HepG2 (cell line): ENCODE measurements around the gene COX4I2. TPM values are rescaled to one million over a fixed set of nuclear protein-coding genes. Genes with fewer than 3 reads are reported as not detected.

Source experiments
- AGO1 ChIP-seq: fragments of 200-400 bp; formaldehyde crosslinking; IDR thresholded peaks from 2 replicates; pipeline ENCODE4 v1.6.1; 2017; ENCODE audit warnings: mild to moderate bottlenecking, low read depth, low read length, moderate library complexity; ENCODE audit not compliant: poor library complexity, severe bottlenecking
- HNRNPLL ChIP-seq: fragments of 200-400 bp; formaldehyde crosslinking; IDR thresholded peaks from 2 replicates; pipeline ENCODE4 v1.6.1; 2017; ENCODE audit warnings: mild to moderate bottlenecking, low read depth, low read length; ENCODE audit not compliant: poor library complexity, severe bottlenecking
- MBNL3 ChIP-seq: fragments of 250-450 bp; sonication (Bioruptor Pico); conservative IDR thresholded peaks from 2 replicates; pipeline ENCODE4 v1.8.0; 2022; ENCODE audit warnings: mild to moderate bottlenecking, inconsistent platforms
- MLX ChIP-seq: IDR thresholded peaks from 2 replicates; pipeline ENCODE4 v1.6.1; 2016
- MTF2 ChIP-seq: sonication (generic); formaldehyde crosslinking; IDR thresholded peaks from 2 replicates; pipeline ENCODE4 v1.5.0; 2020; ENCODE audit warnings: missing genetic modification reagents, borderline replicate concordance
- NFYB ChIP-seq: sonication (generic); formaldehyde crosslinking; IDR thresholded peaks from 2 replicates; pipeline ENCODE4 v1.4.0; 2020; ENCODE audit warnings: missing genetic modification reagents
- ONECUT2 ChIP-seq: sonication (generic); formaldehyde crosslinking; IDR thresholded peaks from 2 replicates; pipeline ENCODE4 v1.4.0; 2020; ENCODE audit warnings: missing genetic modification reagents
- PAXIP1 ChIP-seq: sonication (generic); formaldehyde crosslinking; conservative IDR thresholded peaks from 2 replicates; pipeline ENCODE4 v1.4.0; 2020; ENCODE audit warnings: mild to moderate bottlenecking, missing genetic modification reagents, moderate library complexity
- SATB2 ChIP-seq: sonication (generic); formaldehyde crosslinking; IDR thresholded peaks from 2 replicates; pipeline ENCODE4 v1.5.0; 2020; ENCODE audit warnings: missing genetic modification reagents
- THAP11 ChIP-seq: IDR thresholded peaks from 2 replicates; pipeline ENCODE4 v1.6.1; 2016; ENCODE audit warnings: missing biosample characterization, missing genetic modification reagents
- THRA ChIP-seq: sonication (generic); formaldehyde crosslinking; IDR thresholded peaks from 2 replicates; pipeline ENCODE4 v1.4.0; 2020; ENCODE audit warnings: missing genetic modification reagents, borderline replicate concordance
- ZFP90 ChIP-seq: sonication (generic); formaldehyde crosslinking; IDR thresholded peaks from 2 replicates; pipeline ENCODE4 v1.8.0; 2022; ENCODE audit warnings: missing genetic modification reagents, mild to moderate bottlenecking, inconsistent platforms, borderline replicate concordance
- ZFY ChIP-seq: sonication (generic); formaldehyde crosslinking; IDR thresholded peaks from 2 replicates; pipeline ENCODE4 v1.4.0; 2020; ENCODE audit warnings: missing genetic modification reagents
- ZNF275 ChIP-seq: sonication (generic); formaldehyde crosslinking; IDR thresholded peaks from 2 replicates; pipeline ENCODE4 v1.8.0; 2022; ENCODE audit warnings: missing genetic modification reagents, mild to moderate bottlenecking, inconsistent platforms, borderline replicate concordance
- ZNF33A ChIP-seq: sonication (generic); formaldehyde crosslinking; IDR thresholded peaks from 2 replicates; pipeline ENCODE4 v1.5.1; 2020; ENCODE audit warnings: missing genetic modification reagents, mild to moderate bottlenecking, moderate library complexity, borderline replicate concordance
- ZNF569 ChIP-seq: sonication (generic); formaldehyde crosslinking; IDR thresholded peaks from 2 replicates; pipeline ENCODE4 v1.5.0; 2020; ENCODE audit warnings: mild to moderate bottlenecking, missing genetic modification reagents, moderate library complexity, borderline replicate concordance
- ZNF615 ChIP-seq: sonication (generic); formaldehyde crosslinking; IDR thresholded peaks from 2 replicates; pipeline ENCODE4 v1.5.0; 2020; ENCODE audit warnings: mild to moderate bottlenecking, missing genetic modification reagents, borderline replicate concordance
- ZNF766 ChIP-seq: sonication (generic); formaldehyde crosslinking; IDR thresholded peaks from 2 replicates; pipeline ENCODE4 v1.5.0; 2020; ENCODE audit warnings: missing genetic modification reagents, borderline replicate concordance
- ZNF782 ChIP-seq: sonication (generic); formaldehyde crosslinking; IDR thresholded peaks from 2 replicates; pipeline ENCODE4 v1.4.0; 2020; ENCODE audit warnings: missing genetic modification reagents, mild to moderate bottlenecking, borderline replicate concordance
- ZNF790 ChIP-seq: sonication (generic); formaldehyde crosslinking; IDR thresholded peaks from 2 replicates; pipeline ENCODE4 v1.8.0; 2022; ENCODE audit warnings: missing genetic modification reagents, mild to moderate bottlenecking, borderline replicate concordance
- ZNF841 ChIP-seq: sonication (generic); formaldehyde crosslinking; IDR thresholded peaks from 2 replicates; pipeline ENCODE4 v1.8.1; 2023; ENCODE audit warnings: missing genetic modification reagents, borderline replicate concordance
- ZNF879 ChIP-seq: sonication (generic); formaldehyde crosslinking; IDR thresholded peaks from 2 replicates; pipeline ENCODE4 v1.8.1; 2023; ENCODE audit warnings: missing genetic modification reagents
- ZNF891 ChIP-seq: sonication (generic); formaldehyde crosslinking; IDR thresholded peaks from 2 replicates; pipeline ENCODE4 v1.5.0; 2020; ENCODE audit warnings: mild to moderate bottlenecking, missing genetic modification reagents
- polyA plus RNA-seq, 8 experiments: library from polyadenylated mRNA; depleted of rRNA in 3 of 8; stranded (reverse) in 7 of 8; unstranded in 1 of 8; fragments of >200 nt; fragmentation: Illumina TruSeq in 4 of 8; extraction: Trizol in 4 of 8; gene quantifications; 2 replicates each; pipeline versions ENCODE4 v1.2.1 to v1.2.3, GENCODE V29; 2011 to 2016; ENCODE audit warnings: low read depth in 4 of 8, missing spikeins in 1 of 8, mixed read lengths in 1 of 8; ENCODE audit not compliant: insufficient read depth in 1 of 8
- total RNA-seq, 5 experiments: library from RNA; depleted of rRNA; stranded (reverse); fragments of >200 nt; fragmentation: Illumina TruSeq; extraction: Trizol; gene quantifications; 2 replicates each; pipeline ENCODE4 v1.2.3, GENCODE V29; 2016; ENCODE audit warnings: low read depth in 1 of 5

Gene COX4I2
- total and polyA plus RNA-seq, 2 of the 13 experiments (the other 11 are each of a cell fraction or from before 2014, with no cell fraction given) = 1.1 TPM; not detected in 1

- TF ChIP-seq ZNF615 (CRISPR knock-in tag) = no peak; the same call in 1 of the 2 replicates
- TF ChIP-seq MLX (CRISPR knock-in tag) = peak; percentile 73
- peak; percentile 63; the same call in 1 of the 2 replicates for TF ChIP-seq THRA (CRISPR knock-in tag)
- no peak for TF ChIP-seq ZNF569
- peak; percentile 59 for TF ChIP-seq HNRNPLL
- no peak for TF ChIP-seq AGO1
- TF ChIP-seq ZNF891 (CRISPR knock-in tag) = no peak
- TF ChIP-seq NFYB (CRISPR knock-in tag) = no peak
- no peak for TF ChIP-seq ZNF841
- TF ChIP-seq ZFP90 (CRISPR knock-in tag) = peak; percentile 88
- TF ChIP-seq ONECUT2 = no peak
- no peak for TF ChIP-seq ZNF33A (CRISPR knock-in tag)
- 0 out of 2 replicates have a peak, but pooled peaks have one; percentile 45 for TF ChIP-seq ZNF275 (CRISPR knock-in tag)
- peak; percentile 73; the same call in 1 of the 2 replicates for TF ChIP-seq ZFY
- TF ChIP-seq ZNF766 (CRISPR knock-in tag) = 0 out of 2 replicates have a peak, but pooled peaks have one; percentile 52
- no peak for TF ChIP-seq MBNL3 (CRISPR knock-in tag)
- TF ChIP-seq ZNF790 (CRISPR knock-in tag) = no peak
- no peak for TF ChIP-seq ZNF879
- no peak for TF ChIP-seq SATB2
- no peak for TF ChIP-seq MTF2 (CRISPR knock-in tag)
- TF ChIP-seq PAXIP1 (CRISPR knock-in tag) = peak; percentile 84
- TF ChIP-seq THAP11 (CRISPR knock-in tag) = peak; percentile 34; the same call in 1 of the 2 replicates
- peak; percentile 66; the same call in 1 of the 2 replicates for TF ChIP-seq ZNF782
Observed at GRCh38 chr20:31595654-31596411, 41.9 kb upstream of the COX4I2 start (continued).
